ENCODE data around the gene SNX9.

The SNX9 gene

DNA sequence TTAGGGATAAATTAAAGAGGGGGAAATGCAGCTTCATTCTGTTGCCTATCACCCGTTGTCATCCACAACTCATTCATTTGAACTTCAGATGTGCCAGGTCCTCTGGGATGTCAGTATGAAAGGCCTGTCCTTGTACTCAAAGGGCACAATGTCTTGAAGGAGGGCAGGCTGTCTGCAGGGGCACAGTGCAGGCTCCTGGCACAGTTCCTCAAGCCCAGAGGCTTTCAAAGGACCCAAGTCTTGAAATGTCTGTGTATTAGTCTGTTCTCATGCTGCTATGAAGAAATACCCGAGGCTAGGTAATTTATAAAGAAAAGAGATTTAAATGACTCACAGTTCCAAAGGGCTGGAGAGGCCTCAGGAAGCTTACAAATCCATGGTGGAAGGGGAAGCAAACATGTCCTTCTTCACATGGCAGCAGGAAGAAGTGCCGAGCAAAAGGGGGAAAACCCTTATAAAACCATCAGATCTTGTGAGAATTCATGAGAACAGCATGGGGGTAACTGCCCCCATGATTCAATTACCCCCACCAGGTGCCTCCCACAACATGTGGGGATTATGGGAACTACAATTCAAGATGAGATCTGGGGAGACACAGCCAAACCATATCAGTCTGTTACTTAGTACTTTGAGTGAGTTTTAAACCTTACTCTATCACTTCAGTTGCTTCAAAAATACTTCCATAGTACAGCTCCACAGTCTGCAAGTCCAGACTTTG lies 9.4 kb downstream of the SNX9 start:
- peak; percentile 56 for DNase-seq (ENCODE audit: low read depth)
- H3K4me3 ChIP-seq (ENCODE audit: low read length): no peak overlapping the region
- TF ChIP-seq, protein P1, sequence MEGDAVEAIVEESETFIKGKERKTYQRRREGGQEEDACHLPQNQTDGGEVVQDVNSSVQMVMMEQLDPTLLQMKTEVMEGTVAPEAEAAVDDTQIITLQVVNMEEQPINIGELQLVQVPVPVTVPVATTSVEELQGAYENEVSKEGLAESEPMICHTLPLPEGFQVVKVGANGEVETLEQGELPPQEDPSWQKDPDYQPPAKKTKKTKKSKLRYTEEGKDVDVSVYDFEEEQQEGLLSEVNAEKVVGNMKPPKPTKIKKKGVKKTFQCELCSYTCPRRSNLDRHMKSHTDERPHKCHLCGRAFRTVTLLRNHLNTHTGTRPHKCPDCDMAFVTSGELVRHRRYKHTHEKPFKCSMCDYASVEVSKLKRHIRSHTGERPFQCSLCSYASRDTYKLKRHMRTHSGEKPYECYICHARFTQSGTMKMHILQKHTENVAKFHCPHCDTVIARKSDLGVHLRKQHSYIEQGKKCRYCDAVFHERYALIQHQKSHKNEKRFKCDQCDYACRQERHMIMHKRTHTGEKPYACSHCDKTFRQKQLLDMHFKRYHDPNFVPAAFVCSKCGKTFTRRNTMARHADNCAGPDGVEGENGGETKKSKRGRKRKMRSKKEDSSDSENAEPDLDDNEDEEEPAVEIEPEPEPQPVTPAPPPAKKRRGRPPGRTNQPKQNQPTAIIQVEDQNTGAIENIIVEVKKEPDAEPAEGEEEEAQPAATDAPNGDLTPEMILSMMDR (IDR thresholded peaks at IDR 0.05; ENCODE audit: insufficient read depth, low read depth, low read length, missing control alignments): no peak

DNA sequence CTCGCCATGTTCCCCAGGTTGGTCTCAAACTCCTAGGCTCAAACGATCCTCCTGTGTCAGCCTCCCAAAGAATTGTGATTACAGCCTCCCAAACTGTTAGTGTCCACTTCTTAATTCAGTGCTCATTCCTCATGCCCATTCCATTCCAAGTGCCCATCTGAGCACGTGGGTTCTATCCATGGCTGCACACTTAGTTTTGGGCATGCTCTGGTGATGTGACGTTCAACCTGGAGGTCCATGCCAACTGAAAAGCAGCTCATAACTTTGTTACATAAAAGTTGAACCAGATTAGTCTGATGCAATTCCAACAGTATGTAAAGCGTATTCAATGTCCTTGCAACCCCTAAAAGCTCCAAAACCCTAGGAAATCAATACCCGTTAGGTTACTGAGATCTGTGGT lies 11.5 kb downstream of the SNX9 start:
- TF ChIP-seq, protein P1 (IDR thresholded peaks at IDR 0.05; ENCODE audit: insufficient read depth, low read depth, low read length, missing control alignments): no peak
- DNase-seq (ENCODE audit: low read depth): no peak
- H3K4me3 ChIP-seq (ENCODE audit: low read length): no peak overlapping the region

DNA sequence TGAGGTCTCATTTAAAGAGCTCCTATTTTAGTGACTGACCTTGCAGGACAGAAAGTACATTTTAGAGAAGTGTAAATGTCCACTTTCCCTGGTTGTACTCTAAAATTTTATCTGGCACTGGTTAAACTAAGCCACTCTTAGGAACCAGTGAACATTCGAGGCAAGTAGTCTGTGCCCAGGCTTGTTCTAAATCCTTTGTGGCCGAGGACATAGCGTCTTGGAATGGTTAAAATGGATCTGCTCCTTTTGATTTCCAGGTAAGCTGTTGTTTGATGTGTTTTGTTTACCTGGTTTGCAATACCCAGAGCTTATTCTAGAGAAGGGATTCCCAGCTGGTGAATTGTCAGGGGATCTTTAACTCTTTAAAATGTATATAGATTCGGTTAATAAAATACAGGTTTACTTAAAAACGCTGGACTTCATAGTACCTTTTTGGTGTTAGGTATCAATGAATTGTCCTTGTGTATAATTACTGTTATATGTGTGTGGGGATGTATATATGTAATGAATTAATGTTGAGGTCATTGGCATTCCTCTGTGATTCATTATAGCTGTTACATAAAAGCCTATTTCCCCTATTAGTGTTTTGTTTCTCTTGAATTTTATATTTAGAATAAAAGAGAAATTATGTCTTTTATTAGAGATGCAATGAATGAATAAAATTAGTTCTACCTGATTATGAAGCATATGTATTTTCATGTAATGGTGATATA lies 15.8 kb downstream of the SNX9 start:
- peak; percentile 68 for DNase-seq (ENCODE audit: low read depth)
- H3K4me3 ChIP-seq (ENCODE audit: low read length): peak overlapping the region; percentile 32
- TF ChIP-seq, protein P1 (IDR thresholded peaks at IDR 0.05; ENCODE audit: insufficient read depth, low read depth, low read length, missing control alignments): no peak

DNA sequence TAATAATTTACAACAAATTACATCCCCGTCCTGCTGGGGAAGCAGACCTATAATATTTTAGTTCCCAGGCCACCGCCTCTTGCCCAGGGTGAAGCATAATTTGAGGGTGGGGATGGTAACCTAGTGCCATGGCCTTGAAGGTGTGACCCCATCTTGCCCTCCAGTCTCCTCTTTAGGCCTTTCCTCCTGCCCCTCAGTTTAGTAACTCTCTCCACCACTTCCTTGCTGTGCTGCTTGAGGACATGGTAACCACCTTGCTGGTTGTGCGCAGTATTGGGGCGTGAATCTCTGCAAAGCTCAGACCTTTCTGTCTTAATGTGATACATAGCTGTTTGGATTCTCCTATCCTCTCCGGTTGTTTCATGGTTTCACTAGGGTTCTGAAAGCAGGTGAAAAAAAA lies 16.6 kb downstream of the SNX9 start:
- TF ChIP-seq, protein P1 (IDR thresholded peaks at IDR 0.05; ENCODE audit: insufficient read depth, low read depth, low read length, missing control alignments): no peak
- no peak for DNase-seq (ENCODE audit: low read depth)
- peak overlapping the region; percentile 32 for H3K4me3 ChIP-seq (ENCODE audit: low read length)

DNA sequence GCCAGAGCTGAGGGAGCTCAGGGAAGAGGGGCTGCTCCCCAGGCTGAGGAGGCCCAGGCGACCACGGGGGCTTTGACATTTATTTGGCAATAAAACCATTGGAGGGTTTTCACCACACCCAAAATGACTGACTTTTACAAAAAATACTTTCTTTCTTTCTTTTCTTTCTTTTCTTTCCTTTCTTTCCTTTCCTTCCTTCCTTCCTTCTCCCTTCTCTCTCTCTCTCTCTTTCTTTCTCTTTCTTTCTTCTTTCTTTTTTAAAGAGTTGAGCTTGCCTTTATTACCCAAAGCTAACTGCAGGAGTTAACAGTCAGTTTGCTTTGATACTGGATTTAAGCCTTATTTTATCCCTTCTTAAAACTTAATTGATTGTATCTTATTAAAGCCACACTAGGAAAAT lies 17.2 kb downstream of the SNX9 start:
- no peak for DNase-seq (ENCODE audit: low read depth)
- TF ChIP-seq, protein P1 (IDR thresholded peaks at IDR 0.05; ENCODE audit: insufficient read depth, low read depth, low read length, missing control alignments): no peak
- no peak overlapping the region for H3K4me3 ChIP-seq (ENCODE audit: low read length)

DNA sequence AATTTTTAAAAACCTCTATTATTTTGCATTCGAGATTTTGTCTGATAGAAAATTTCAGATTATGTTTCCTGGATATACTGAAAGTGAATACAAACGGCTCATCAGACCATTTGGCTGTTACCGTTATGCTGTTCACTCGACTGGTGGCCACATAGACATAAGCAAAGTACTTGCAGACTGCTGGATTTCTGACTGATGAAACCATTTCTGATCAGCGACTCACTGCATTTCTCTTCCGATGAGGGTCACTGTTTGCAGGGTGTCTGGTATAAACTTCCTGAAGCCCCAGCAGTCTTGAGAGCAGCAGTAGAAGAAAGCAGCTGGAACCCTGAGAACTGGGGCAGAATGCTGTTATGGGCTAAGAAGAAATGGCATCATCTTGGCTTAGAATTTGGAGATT lies 17.7 kb downstream of the SNX9 start:
- no peak overlapping the region for H3K4me3 ChIP-seq (ENCODE audit: low read length)

More for the DNA sequence above, 17.7 kb downstream of the SNX9 start:
- TF ChIP-seq, protein P1 (IDR thresholded peaks at IDR 0.05; ENCODE audit: insufficient read depth, low read depth, low read length, missing control alignments): no peak
- DNase-seq (ENCODE audit: low read depth): peak; percentile 56
